K562 (cell line): ENCODE measurements around the gene UNKL. TPM values are rescaled to one million over a fixed set of nuclear protein-coding genes. Genes with fewer than 3 reads are reported as not detected.

Source experiments
- CSDE1 ChIP-seq, 2 experiments: fragments of 450-650 bp; IDR thresholded peaks; 2 replicates each; pipeline ENCODE4 v1.6.1; 2016; ENCODE audit warnings: mild to moderate bottlenecking in 1 of 2
- DACH1 ChIP-seq: fragments of 450-650 bp; IDR thresholded peaks from 2 replicates; pipeline ENCODE4 v1.6.1; 2018; ENCODE audit not compliant: partially characterized antibody
- ETV5 ChIP-seq: sonication (generic); formaldehyde crosslinking; IDR thresholded peaks from 2 replicates; pipeline ENCODE4 v1.4.0; 2020; ENCODE audit warnings: low read depth, mild to moderate bottlenecking, missing genetic modification reagents
- KDM1A ChIP-seq, 2 experiments: fragments of 450-650 bp; IDR thresholded peaks; 2 replicates each; pipeline ENCODE4 v1.6.1; 2016; ENCODE audit warnings: mild to moderate bottlenecking in 2 of 2
- MAFF ChIP-seq: IDR thresholded peaks from 2 replicates; pipeline ENCODE4 v1.6.1; 2012; ENCODE audit warnings: low read length, improper control_type of control experiment
- MTA3 ChIP-seq: fragments of 450-650 bp; formaldehyde crosslinking; IDR thresholded peaks from 2 replicates; pipeline ENCODE4 v1.6.1; 2017; ENCODE audit warnings: mild to moderate bottlenecking, borderline replicate concordance
- NFIC ChIP-seq: fragments of 450-650 bp; IDR thresholded peaks from 2 replicates; pipeline ENCODE4 v1.6.1; 2017; ENCODE audit warnings: mild to moderate bottlenecking, inconsistent platforms
- NFXL1 ChIP-seq: fragments of 450-650 bp; formaldehyde crosslinking; IDR thresholded peaks from 2 replicates; pipeline ENCODE4 v1.4.0; 2021; ENCODE audit warnings: mild to moderate bottlenecking
- SETDB1 ChIP-seq: IDR thresholded peaks from one replicate; pipeline ENCODE4 v1.6.1; 2012; ENCODE audit warnings: low read length, control low read depth, inconsistent platforms
- TAF9B ChIP-seq: fragments of 450-650 bp; IDR thresholded peaks from 2 replicates; pipeline ENCODE4 v1.6.1; 2018; ENCODE audit warnings: mild to moderate bottlenecking; ENCODE audit not compliant: partially characterized antibody
- ZNF444 ChIP-seq: fragments of 250-450 bp; sonication (Bioruptor Pico); IDR thresholded peaks from 2 replicates; pipeline ENCODE4 v1.4.0; 2020; ENCODE audit warnings: mild to moderate bottlenecking, moderate library complexity
- ZNF551 ChIP-seq: fragments of 250-450 bp; sonication (Bioruptor Pico); IDR thresholded peaks from 2 replicates; pipeline ENCODE4 v1.5.0; 2021; ENCODE audit warnings: mild to moderate bottlenecking, moderate library complexity
- polyA plus RNA-seq, 8 experiments: library from polyadenylated mRNA; depleted of rRNA in 4 of 8; stranded (reverse) in 5 of 8; unstranded in 3 of 8; fragments of >200 nt; fragmentation: Nextera tagmentation in 2 of 8; fragmentation: Illumina TruSeq in 1 of 8; extraction: Ambion mirVana in 2 of 8; extraction: Trizol in 1 of 8; gene quantifications; 2 replicates each; pipeline versions ENCODE4 v1.2.1 to v1.2.3, GENCODE V29; 2011 to 2014; ENCODE audit warnings: inconsistent platforms in 1 of 8, missing spikeins in 1 of 8
- total RNA-seq, 7 experiments: library from RNA; depleted of rRNA in 6 of 7; stranded (reverse); fragments of >200 nt in 6 of 7; fragmentation: Illumina TruSeq in 2 of 7; extraction: Trizol in 2 of 7; gene quantifications; 2 replicates each; pipeline versions ENCODE4 v1.2.1 to v1.2.3, GENCODE V29; 2011 to 2021; ENCODE audit warnings: low replicate concordance in 1 of 7
- TF ChIP-seq, protein P1 (sequence below): fragments of 450-650 bp; IDR thresholded peaks from 2 replicates; pipeline ENCODE4 v1.6.1; 2017; ENCODE audit warnings: antibody characterized with exemption, mild to moderate bottlenecking
- TF ChIP-seq, protein P2 (sequence below): sonication (generic); formaldehyde crosslinking; IDR thresholded peaks from 2 replicates; pipeline ENCODE4 v1.8.1; 2023; ENCODE audit warnings: mild to moderate bottlenecking, missing genetic modification reagents
- TF ChIP-seq, protein P3 (sequence below): fragments of 250-450 bp; sonication (Bioruptor Pico); IDR thresholded peaks from 2 replicates; pipeline ENCODE4 v1.4.0; 2020
- TF ChIP-seq, protein P4 (sequence below): fragments of 250-450 bp; sonication (Bioruptor Pico); IDR thresholded peaks from 2 replicates; pipeline ENCODE4 v1.8.0; 2022; ENCODE audit warnings: moderate library complexity, mild to moderate bottlenecking, inconsistent platforms

UNKL gene
- total and polyA plus RNA-seq, 9 of the 15 experiments (the other 6 are each of a cell fraction or from before 2014, with no cell fraction given): 0.37 to 30.2 (median 5.1) TPM

DNA sequence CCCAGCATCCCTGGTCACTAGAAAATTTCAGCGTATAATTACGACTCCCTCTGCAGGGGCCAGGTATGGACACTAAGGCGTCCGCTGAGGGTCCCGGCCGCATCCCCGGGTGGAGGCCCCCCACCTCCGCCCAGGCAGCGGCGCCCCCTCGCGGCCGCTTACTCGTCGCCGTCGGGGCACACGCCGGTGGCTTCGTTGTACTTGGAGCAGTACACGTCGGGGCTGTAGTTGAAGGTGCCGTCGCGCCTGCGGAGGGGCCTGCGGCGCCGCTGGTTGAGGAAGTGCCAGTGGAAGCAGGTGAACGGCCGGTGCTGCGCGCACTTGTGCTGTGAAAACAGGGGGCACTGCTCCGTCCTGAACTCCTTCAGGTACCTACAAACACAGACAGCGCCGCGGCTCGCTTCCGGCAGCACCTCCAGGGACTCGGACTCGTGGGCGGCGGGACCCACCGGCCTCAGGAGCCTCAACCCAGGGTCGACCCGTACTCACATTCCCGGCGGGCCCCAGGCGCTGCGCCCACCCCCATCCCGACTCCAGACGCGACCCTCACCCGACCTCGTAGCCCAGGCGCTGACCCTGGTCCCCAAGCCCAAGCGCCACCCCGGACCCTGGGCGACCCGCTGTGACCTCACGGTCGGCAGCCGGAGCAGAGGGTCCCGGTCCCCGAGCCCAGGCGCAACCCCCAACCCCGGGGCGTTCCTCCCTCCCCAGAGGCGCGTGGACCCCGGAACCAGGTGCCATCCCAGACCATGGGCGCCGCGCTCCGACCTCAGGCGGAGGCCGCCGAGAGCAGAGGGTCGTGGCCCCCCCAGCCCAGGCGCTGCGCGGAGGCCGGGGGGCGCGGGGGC lies 596 bp downstream of the UNKL start (continued):
- TF ChIP-seq, protein P1, sequence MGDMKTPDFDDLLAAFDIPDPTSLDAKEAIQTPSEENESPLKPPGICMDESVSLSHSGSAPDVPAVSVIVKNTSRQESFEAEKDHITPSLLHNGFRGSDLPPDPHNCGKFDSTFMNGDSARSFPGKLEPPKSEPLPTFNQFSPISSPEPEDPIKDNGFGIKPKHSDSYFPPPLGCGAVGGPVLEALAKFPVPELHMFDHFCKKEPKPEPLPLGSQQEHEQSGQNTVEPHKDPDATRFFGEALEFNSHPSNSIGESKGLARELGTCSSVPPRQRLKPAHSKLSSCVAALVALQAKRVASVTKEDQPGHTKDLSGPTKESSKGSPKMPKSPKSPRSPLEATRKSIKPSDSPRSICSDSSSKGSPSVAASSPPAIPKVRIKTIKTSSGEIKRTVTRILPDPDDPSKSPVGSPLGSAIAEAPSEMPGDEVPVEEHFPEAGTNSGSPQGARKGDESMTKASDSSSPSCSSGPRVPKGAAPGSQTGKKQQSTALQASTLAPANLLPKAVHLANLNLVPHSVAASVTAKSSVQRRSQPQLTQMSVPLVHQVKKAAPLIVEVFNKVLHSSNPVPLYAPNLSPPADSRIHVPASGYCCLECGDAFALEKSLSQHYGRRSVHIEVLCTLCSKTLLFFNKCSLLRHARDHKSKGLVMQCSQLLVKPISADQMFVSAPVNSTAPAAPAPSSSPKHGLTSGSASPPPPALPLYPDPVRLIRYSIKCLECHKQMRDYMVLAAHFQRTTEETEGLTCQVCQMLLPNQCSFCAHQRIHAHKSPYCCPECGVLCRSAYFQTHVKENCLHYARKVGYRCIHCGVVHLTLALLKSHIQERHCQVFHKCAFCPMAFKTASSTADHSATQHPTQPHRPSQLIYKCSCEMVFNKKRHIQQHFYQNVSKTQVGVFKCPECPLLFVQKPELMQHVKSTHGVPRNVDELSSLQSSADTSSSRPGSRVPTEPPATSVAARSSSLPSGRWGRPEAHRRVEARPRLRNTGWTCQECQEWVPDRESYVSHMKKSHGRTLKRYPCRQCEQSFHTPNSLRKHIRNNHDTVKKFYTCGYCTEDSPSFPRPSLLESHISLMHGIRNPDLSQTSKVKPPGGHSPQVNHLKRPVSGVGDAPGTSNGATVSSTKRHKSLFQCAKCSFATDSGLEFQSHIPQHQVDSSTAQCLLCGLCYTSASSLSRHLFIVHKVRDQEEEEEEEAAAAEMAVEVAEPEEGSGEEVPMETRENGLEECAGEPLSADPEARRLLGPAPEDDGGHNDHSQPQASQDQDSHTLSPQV: no peak
- peak; percentile 97 for TF ChIP-seq NFIC
- TF ChIP-seq ZNF444 (CRISPR knock-in tag): no peak
- no peak for TF ChIP-seq ETV5 (CRISPR knock-in tag)
- TF ChIP-seq NFXL1 (CRISPR knock-in tag): no peak
- no peak for TF ChIP-seq DACH1
- TF ChIP-seq KDM1A (IDR thresholded peaks at IDR 0.05): peak in 1 of 2 experiments; percentile 85; a peak in 2 of 4 replicates
- TF ChIP-seq SETDB1: no peak
- no peak for TF ChIP-seq MAFF
- no peak for TF ChIP-seq CSDE1 (IDR thresholded peaks at IDR 0.05)
- no peak for TF ChIP-seq ZNF551
- TF ChIP-seq MTA3: peak; percentile 52; the same call in 1 of the 2 replicates
- TF ChIP-seq, protein P2, sequence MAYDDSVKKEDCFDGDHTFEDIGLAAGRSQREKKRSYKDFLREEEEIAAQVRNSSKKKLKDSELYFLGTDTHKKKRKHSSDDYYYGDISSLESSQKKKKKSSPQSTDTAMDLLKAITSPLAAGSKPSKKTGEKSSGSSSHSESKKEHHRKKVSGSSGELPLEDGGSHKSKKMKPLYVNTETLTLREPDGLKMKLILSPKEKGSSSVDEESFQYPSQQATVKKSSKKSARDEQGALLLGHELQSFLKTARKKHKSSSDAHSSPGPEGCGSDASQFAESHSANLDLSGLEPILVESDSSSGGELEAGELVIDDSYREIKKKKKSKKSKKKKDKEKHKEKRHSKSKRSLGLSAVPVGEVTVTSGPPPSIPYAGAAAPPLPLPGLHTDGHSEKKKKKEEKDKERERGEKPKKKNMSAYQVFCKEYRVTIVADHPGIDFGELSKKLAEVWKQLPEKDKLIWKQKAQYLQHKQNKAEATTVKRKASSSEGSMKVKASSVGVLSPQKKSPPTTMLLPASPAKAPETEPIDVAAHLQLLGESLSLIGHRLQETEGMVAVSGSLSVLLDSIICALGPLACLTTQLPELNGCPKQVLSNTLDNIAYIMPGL (CRISPR knock-in tag): 0 out of 2 replicates have a peak, but pooled peaks have one; percentile 72
- TF ChIP-seq, protein P3, sequence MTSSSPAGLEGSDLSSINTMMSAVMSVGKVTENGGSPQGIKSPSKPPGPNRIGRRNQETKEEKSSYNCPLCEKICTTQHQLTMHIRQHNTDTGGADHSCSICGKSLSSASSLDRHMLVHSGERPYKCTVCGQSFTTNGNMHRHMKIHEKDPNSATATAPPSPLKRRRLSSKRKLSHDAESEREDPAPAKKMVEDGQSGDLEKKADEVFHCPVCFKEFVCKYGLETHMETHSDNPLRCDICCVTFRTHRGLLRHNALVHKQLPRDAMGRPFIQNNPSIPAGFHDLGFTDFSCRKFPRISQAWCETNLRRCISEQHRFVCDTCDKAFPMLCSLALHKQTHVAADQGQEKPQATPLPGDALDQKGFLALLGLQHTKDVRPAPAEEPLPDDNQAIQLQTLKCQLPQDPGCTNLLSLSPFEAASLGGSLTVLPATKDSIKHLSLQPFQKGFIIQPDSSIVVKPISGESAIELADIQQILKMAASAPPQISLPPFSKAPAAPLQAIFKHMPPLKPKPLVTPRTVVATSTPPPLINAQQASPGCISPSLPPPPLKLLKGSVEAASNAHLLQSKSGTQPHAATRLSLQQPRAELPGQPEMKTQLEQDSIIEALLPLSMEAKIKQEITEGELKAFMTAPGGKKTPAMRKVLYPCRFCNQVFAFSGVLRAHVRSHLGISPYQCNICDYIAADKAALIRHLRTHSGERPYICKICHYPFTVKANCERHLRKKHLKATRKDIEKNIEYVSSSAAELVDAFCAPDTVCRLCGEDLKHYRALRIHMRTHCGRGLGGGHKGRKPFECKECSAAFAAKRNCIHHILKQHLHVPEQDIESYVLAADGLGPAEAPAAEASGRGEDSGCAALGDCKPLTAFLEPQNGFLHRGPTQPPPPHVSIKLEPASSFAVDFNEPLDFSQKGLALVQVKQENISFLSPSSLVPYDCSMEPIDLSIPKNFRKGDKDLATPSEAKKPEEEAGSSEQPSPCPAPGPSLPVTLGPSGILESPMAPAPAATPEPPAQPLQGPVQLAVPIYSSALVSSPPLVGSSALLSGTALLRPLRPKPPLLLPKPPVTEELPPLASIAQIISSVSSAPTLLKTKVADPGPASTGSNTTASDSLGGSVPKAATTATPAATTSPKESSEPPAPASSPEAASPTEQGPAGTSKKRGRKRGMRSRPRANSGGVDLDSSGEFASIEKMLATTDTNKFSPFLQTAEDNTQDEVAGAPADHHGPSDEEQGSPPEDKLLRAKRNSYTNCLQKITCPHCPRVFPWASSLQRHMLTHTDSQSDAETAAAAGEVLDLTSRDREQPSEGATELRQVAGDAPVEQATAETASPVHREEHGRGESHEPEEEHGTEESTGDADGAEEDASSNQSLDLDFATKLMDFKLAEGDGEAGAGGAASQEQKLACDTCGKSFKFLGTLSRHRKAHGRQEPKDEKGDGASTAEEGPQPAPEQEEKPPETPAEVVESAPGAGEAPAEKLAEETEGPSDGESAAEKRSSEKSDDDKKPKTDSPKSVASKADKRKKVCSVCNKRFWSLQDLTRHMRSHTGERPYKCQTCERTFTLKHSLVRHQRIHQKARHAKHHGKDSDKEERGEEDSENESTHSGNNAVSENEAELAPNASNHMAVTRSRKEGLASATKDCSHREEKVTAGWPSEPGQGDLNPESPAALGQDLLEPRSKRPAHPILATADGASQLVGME (CRISPR knock-in tag): no peak
- TF ChIP-seq, protein P4, sequence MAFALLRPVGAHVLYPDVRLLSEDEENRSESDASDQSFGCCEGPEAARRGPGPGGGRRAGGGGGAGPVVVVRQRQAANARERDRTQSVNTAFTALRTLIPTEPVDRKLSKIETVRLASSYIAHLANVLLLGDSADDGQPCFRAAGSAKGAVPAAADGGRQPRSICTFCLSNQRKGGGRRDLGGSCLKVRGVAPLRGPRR (CRISPR knock-in tag): no peak
- TF ChIP-seq TAF9B: no peak
